GM12878 (cell line): ENCODE measurements around the gene DUSP10.

ENCODE experiments used
- CTCF ChIP-seq, 3 experiments: IDR thresholded peaks in 2 of 3; conservative IDR thresholded peaks in 1 of 3; 2 replicates each; pipeline ENCODE4 v1.5.1; 2011; ENCODE audit warnings: low read depth in 3 of 3, low read length in 3 of 3, mild to moderate bottlenecking in 3 of 3, control low read depth in 2 of 3, moderate library complexity in 2 of 3, inconsistent platforms in 1 of 3, mixed read lengths in 1 of 3; ENCODE audit not compliant: control insufficient read depth in 2 of 3, insufficient read depth in 1 of 3; ENCODE audit errors: extremely low read depth in 1 of 3
- EGR1 ChIP-seq, 2 experiments: IDR thresholded peaks; 1 replicate in 1 of 2; 2 replicates in 1 of 2; pipeline ENCODE4 v1.6.1; 2011 to 2012; ENCODE audit warnings: low read depth in 2 of 2, low read length in 2 of 2, borderline replicate concordance in 1 of 2, mild to moderate bottlenecking in 1 of 2, moderate library complexity in 1 of 2
- MAX ChIP-seq: IDR thresholded peaks from 2 replicates; pipeline ENCODE4 v1.6.1; 2012; ENCODE audit warnings: low read depth, low read length, improper control_type of control experiment
- NBN ChIP-seq: fragments of 450-650 bp; IDR thresholded peaks from 2 replicates; pipeline ENCODE4 v1.6.1; 2016
- NRF1 ChIP-seq: conservative IDR thresholded peaks from 2 replicates; pipeline ENCODE4 v1.6.1; 2011; ENCODE audit warnings: mild to moderate bottlenecking, low read depth, low read length, improper control_type of control experiment
- POLR2AphosphoS5 ChIP-seq: IDR thresholded peaks from 2 replicates; pipeline ENCODE4 v1.6.1; 2011; ENCODE audit warnings: mild to moderate bottlenecking, low read length, inconsistent platforms
- RAD21 ChIP-seq: IDR thresholded peaks from 2 replicates; pipeline ENCODE4 v1.6.1; 2011; ENCODE audit warnings: mild to moderate bottlenecking, low read depth, low read length, moderate library complexity; ENCODE audit not compliant: insufficient read depth
- SMARCA5 ChIP-seq: fragments of 450-650 bp; IDR thresholded peaks from 2 replicates; pipeline ENCODE4 v1.6.1; 2017; ENCODE audit warnings: mild to moderate bottlenecking
- TAF1 ChIP-seq: IDR thresholded peaks from 2 replicates; pipeline ENCODE4 v1.6.1; 2011; ENCODE audit warnings: mild to moderate bottlenecking, low read depth, low read length, borderline replicate concordance
- YY1 ChIP-seq: IDR thresholded peaks from 2 replicates; pipeline ENCODE4 v1.6.1; 2011; ENCODE audit warnings: low read depth, mild to moderate bottlenecking, low read length

GRCh38 chr1:221711656-221712055, 30.2 kb downstream of the DUSP10 start:
- TF ChIP-seq EGR1 (IDR thresholded peaks at IDR 0.05; ENCODE audit: borderline replicate concordance in 1 of 2, low read depth in 2 of 2, low read length in 2 of 2), result no peak
- no peak for TF ChIP-seq NBN
- no peak for TF ChIP-seq MAX
- TF ChIP-seq RAD21, result no peak
- TF ChIP-seq CTCF (IDR thresholded peaks at IDR 0.05 in 2 of 3, conservative IDR thresholded peaks at IDR 0.05 in 1 of 3; ENCODE audit: control insufficient read depth in 2 of 3, extremely low read depth in 1 of 3, insufficient read depth in 1 of 3, low read depth in 3 of 3, low read length in 3 of 3), result no peak
- no peak for TF ChIP-seq YY1
- no peak for TF ChIP-seq SMARCA5
- TF ChIP-seq NRF1, result no peak
- no peak for TF ChIP-seq TAF1
- no peak for TF ChIP-seq POLR2AphosphoS5
